Upper lobe of left lung (tissue), 4 donors: ENCODE measurements around the gene ZNF76.

Source experiments
- EP300 ChIP-seq, 4 donors: sonication (generic); formaldehyde crosslinking; IDR thresholded peaks; one replicate each; pipeline ENCODE4 v1.5.1; 2017; ENCODE audit warnings: antibody characterized with exemption in 4 of 4, control low read depth in 2 of 4
- POLR2A ChIP-seq, 4 donors: fragments of 450-650 bp; IDR thresholded peaks; one replicate each; pipeline ENCODE4 v1.5.1; 2016 to 2017; ENCODE audit warnings: antibody characterized with exemption in 4 of 4, mild to moderate bottlenecking in 2 of 4
- POLR2AphosphoS5 ChIP-seq, 2 donors: sonication (generic); formaldehyde crosslinking; IDR thresholded peaks; one replicate each; pipeline ENCODE4 v1.5.1; 2017; ENCODE audit warnings: antibody characterized with exemption in 2 of 2
- TF ChIP-seq, protein P1 (sequence below), 6 experiments: fragments of 450-650 bp in 4 of 6; fragments of 200-600 bp in 2 of 6; sonication (generic) in 2 of 6; IDR thresholded peaks; one replicate each; pipeline ENCODE4 v1.5.1; 2016 to 2019; ENCODE audit warnings: antibody characterized with exemption in 6 of 6

GRCh38 chr6:35299674-35300073 lies 40.1 kb downstream of the ZNF76 start:
- TF ChIP-seq, protein P1, sequence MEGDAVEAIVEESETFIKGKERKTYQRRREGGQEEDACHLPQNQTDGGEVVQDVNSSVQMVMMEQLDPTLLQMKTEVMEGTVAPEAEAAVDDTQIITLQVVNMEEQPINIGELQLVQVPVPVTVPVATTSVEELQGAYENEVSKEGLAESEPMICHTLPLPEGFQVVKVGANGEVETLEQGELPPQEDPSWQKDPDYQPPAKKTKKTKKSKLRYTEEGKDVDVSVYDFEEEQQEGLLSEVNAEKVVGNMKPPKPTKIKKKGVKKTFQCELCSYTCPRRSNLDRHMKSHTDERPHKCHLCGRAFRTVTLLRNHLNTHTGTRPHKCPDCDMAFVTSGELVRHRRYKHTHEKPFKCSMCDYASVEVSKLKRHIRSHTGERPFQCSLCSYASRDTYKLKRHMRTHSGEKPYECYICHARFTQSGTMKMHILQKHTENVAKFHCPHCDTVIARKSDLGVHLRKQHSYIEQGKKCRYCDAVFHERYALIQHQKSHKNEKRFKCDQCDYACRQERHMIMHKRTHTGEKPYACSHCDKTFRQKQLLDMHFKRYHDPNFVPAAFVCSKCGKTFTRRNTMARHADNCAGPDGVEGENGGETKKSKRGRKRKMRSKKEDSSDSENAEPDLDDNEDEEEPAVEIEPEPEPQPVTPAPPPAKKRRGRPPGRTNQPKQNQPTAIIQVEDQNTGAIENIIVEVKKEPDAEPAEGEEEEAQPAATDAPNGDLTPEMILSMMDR (IDR thresholded peaks at IDR 0.05) = no peak
- no peak for TF ChIP-seq POLR2AphosphoS5 (IDR thresholded peaks at IDR 0.05)
- no peak for TF ChIP-seq POLR2A (IDR thresholded peaks at IDR 0.05)
- no peak for TF ChIP-seq EP300 (IDR thresholded peaks at IDR 0.05)
